GM19193 (cell line): ENCODE measurements around the gene PRKAR1A.

ENCODE experiments used
- POLR2A ChIP-seq: IDR thresholded peaks from 4 replicates; pipeline ENCODE4 v1.6.1; 2011; ENCODE audit not compliant: insufficient read depth, insufficient read length; ENCODE audit errors: extremely low read depth

The PRKAR1A gene

GRCh38 chr17:68596411-68596945, 84.2 kb downstream of the PRKAR1A start:
- TF ChIP-seq POLR2A, result no peak

GRCh38 chr17:68598074-68598473, 85.8 kb downstream of the PRKAR1A start:
- no peak for TF ChIP-seq POLR2A

- no peak for TF ChIP-seq POLR2A
Observed at GRCh38 chr17:68598545-68598961, 86.3 kb downstream of the PRKAR1A start.

- TF ChIP-seq POLR2A, result no peak
Observed at GRCh38 chr17:68599091-68599490, 86.9 kb downstream of the PRKAR1A start.

GRCh38 chr17:68599552-68600066, 87.4 kb downstream of the PRKAR1A start:
- no peak for TF ChIP-seq POLR2A

GRCh38 chr17:68600067-68600930, 88.1 kb downstream of the PRKAR1A start:
- TF ChIP-seq POLR2A, result no peak
